OCI-LY7 (cell line): ENCODE measurements around the gene LRP5. TPM values are rescaled to one million over a fixed set of nuclear protein-coding genes. Genes with fewer than 3 reads are reported as not detected.

ENCODE experiments used
- BruUV-seq: library from RNA; stranded (reverse); fragments of 400-500 nt; replicated peaks from 2 replicates; lab custom pipeline; 2021; lab: Mats Ljungman, UMichigan
- CTCF ChIA-PET: fragments of 300-600 bp; sonication (Branson Sonifier 250); formaldehyde crosslinking; loops from one replicate; lab custom pipeline; 2022; ENCODE audit warnings: antibody characterized with exemption; ENCODE audit not compliant: unreplicated experiment; lab: Charles Lee
- POLR2A ChIA-PET: fragments of 300-600 bp; sonication (Branson Sonifier 250); formaldehyde crosslinking; loops from one replicate; lab custom pipeline; 2022; ENCODE audit warnings: antibody characterized with exemption; lab: Charles Lee
- DNase-seq: peaks from one replicate; pipeline ENCODE4 v3.0.0-alpha.2; 2015; ENCODE audit warnings: low spot score
- H2AFZ ChIP-seq: fragments of 200-600 bp; sonication (generic), shearing (Covaris generic); 2 replicates; pipeline ENCODE4 v1.6.1; 2014; ENCODE audit warnings: mild to moderate bottlenecking, antibody characterized with exemption, low read length, moderate library complexity
- H3K27ac ChIP-seq: fragments of 200-600 bp; sonication (generic); 2 replicates; pipeline ENCODE4 v1.5.1; 2014; ENCODE audit warnings: mixed run types, low read depth, mild to moderate bottlenecking, moderate library complexity, low read length, inconsistent platforms; ENCODE audit not compliant: poor library complexity, severe bottlenecking
- H3K36me3 ChIP-seq: fragments of 200-600 bp; sonication (generic); 2 replicates; pipeline ENCODE4 v1.6.1; 2014; ENCODE audit warnings: mild to moderate bottlenecking, antibody characterized with exemption, low read length, moderate library complexity, mixed read lengths; ENCODE audit not compliant: insufficient read depth
- H3K4me1 ChIP-seq: fragments of 200-600 bp; sonication (generic); 2 replicates; pipeline ENCODE4 v1.5.1; 2014; ENCODE audit warnings: mild to moderate bottlenecking, low read length; ENCODE audit not compliant: insufficient read depth, poor library complexity, severe bottlenecking
- H3K4me2 ChIP-seq: fragments of 200-600 bp; sonication (generic); 2 replicates; pipeline ENCODE4 v1.6.1; 2014; ENCODE audit warnings: mild to moderate bottlenecking, low read length
- H3K4me3 ChIP-seq: fragments of 200-600 bp; sonication (generic); 2 replicates; pipeline ENCODE4 v1.5.1; 2014; ENCODE audit warnings: mild to moderate bottlenecking, low read depth, low read length; ENCODE audit not compliant: poor library complexity, severe bottlenecking
- H3K79me2 ChIP-seq: fragments of 200-600 bp; sonication (generic); 2 replicates; pipeline ENCODE4 v1.6.1; 2016; ENCODE audit warnings: low read depth, mild to moderate bottlenecking, low read length, moderate library complexity, mixed read lengths; ENCODE audit not compliant: insufficient read depth
- H3K9me2 ChIP-seq: fragments of 200-600 bp; sonication (generic); 2 replicates; pipeline ENCODE4 v1.6.1; 2016; ENCODE audit warnings: mild to moderate bottlenecking, low read length, mixed read lengths; ENCODE audit not compliant: insufficient read depth
- H3K9me3 ChIP-seq: fragments of 200-600 bp; sonication (generic); 2 replicates; pipeline ENCODE4 v1.6.1; 2014; ENCODE audit warnings: mild to moderate bottlenecking, mixed run types, low read length, mixed read lengths
- H4K20me1 ChIP-seq: fragments of 200-600 bp; sonication (generic); 2 replicates; pipeline ENCODE4 v1.6.1; 2014; ENCODE audit warnings: mild to moderate bottlenecking, antibody characterized with exemption, low read length, moderate library complexity, mixed read lengths; ENCODE audit not compliant: insufficient read depth
- CTCF ChIP-seq: fragments of 200-600 bp; sonication (generic); conservative IDR thresholded peaks from 2 replicates; pipeline ENCODE4 v1.5.1; 2014; ENCODE audit warnings: mild to moderate bottlenecking, antibody characterized with exemption, low read length, moderate library complexity, mixed read lengths
- EZH2phosphoT487 ChIP-seq: fragments of 200-600 bp; sonication (generic); IDR thresholded peaks from 2 replicates; pipeline ENCODE4 v1.6.1; 2018; ENCODE audit warnings: low read depth, borderline replicate concordance, mild to moderate bottlenecking, mixed run types, antibody characterized with exemption, low read length, moderate library complexity, mixed read lengths
- intact Hi-C: fragments of 100-400 bp; cut with micrococcal nuclease; formaldehyde crosslinking; loops from one replicate; pipeline ENCODE4 v1.10.0; 2022; ENCODE audit not compliant: unreplicated experiment
- total RNA-seq, 2 experiments: library from RNA; depleted of rRNA in 1 of 2; stranded (reverse); fragments of >200 nt in 1 of 2; shearing (Covaris generic) in 1 of 2; gene quantifications; 2 replicates each; pipeline ENCODE4 v1.2.3, GENCODE V29; 2014 to 2022

LRP5 gene
- total RNA-seq, 2 experiments from 2014 or later, result 0.60 TPM; not detected in 1

GRCh38 chr11:68436162-68436888, 123.9 kb downstream of the LRP5 start:
- Histone ChIP-seq H3K4me1 (peaks cover 14% of the 10 kb centered on the region), H3K9me2 (no peaks in the 10 kb centered on the region), H3K9me3 (no peaks in the 10 kb centered on the region), H4K20me1 (no peaks in the 10 kb centered on the region), H3K4me3 (no peak overlapping the region), H3K4me2 (no peak overlapping the region), H2AFZ (no peak overlapping the region), H3K27ac (no peak overlapping the region), H3K79me2 (no peaks in the 10 kb centered on the region), H3K36me3 (no peaks in the 10 kb centered on the region)
- TF ChIP-seq CTCF, result no peak
- intact Hi-C loops, result no loop called here
- DNase-seq, result no peak
- ChIA-PET POLR2A (no interaction called here), CTCF (interaction anchor here (0.6 kb wide), 1 partner anchor 28 kb away, joined by 3 read pairs; no protein-coding TSS in a partner anchor)
- no TSS peak for BruUV-seq

GRCh38 chr11:68436985-68437926, 124.9 kb downstream of the LRP5 start:
- no peak overlapping the region for H3K27ac ChIP-seq
- no peak for DNase-seq
- CTCF ChIA-PET, result no interaction called here
- H3K4me1 ChIP-seq, result peaks cover 24% of the 10 kb centered on the region
- TF ChIP-seq EZH2phosphoT487 (no peak), CTCF (no peak)
- H4K20me1 ChIP-seq, result no peaks in the 10 kb centered on the region
- H3K79me2 ChIP-seq, result no peaks in the 10 kb centered on the region
- no peak overlapping the region for H3K4me2 ChIP-seq
- POLR2A ChIA-PET, result no interaction called here
- H3K9me3 ChIP-seq, result no peaks in the 10 kb centered on the region
- BruUV-seq, result no TSS peak
- H3K9me2 ChIP-seq, result no peaks in the 10 kb centered on the region
- no peak overlapping the region for H3K4me3 ChIP-seq
- no peak overlapping the region for H2AFZ ChIP-seq
- H3K36me3 ChIP-seq, result no peaks in the 10 kb centered on the region
- intact Hi-C loops, result no loop called here
